GM13977 (cell line): ENCODE results near the gene HERC2.

Experiments used
- DNase-seq: peaks from one replicate; pipeline ENCODE4 v3.0.0; 2012; ENCODE audit warnings: low spot score
- in situ Hi-C: fragments of 300-500 bp; cut with MboI; formaldehyde crosslinking; loops from one replicate; pipeline ENCODE4 v1.12.0; 2022; ENCODE audit warnings: low sequenced_read_pairs, low pct_unique_long_range_greater_than_20kb, mixed read lengths, inconsistent platforms; ENCODE audit not compliant: unreplicated experiment
- TF ChIP-seq, protein P1 (sequence below): IDR thresholded peaks from 2 replicates; pipeline ENCODE4 v1.5.1; 2012; ENCODE audit warnings: mild to moderate bottlenecking, control low read depth; ENCODE audit not compliant: insufficient read depth; ENCODE audit errors: extremely low read depth, missing control alignments

The HERC2 gene

DNA sequence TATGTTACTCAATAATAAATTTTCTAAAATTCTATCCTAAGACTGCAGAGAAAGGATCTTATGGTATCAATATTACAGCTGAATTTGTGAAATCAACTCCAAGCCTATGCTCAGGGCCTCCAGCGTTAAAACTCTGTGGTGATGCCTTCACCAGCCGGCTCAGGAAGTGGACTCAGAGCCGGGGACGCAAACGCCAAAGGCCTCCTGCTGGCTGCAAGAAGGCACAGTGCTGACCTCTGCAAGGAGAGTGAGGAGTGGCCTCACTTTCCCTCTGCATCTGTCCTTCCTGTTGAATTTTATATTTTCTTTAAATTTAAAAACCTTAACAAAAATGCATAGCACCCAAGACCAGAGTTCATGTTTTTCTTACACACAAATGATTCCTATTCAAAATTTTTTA, 48.5 kb downstream of the HERC2 start:
- in situ Hi-C loops, result no loop called here
- DNase-seq, result no peak
- TF ChIP-seq, protein P1, sequence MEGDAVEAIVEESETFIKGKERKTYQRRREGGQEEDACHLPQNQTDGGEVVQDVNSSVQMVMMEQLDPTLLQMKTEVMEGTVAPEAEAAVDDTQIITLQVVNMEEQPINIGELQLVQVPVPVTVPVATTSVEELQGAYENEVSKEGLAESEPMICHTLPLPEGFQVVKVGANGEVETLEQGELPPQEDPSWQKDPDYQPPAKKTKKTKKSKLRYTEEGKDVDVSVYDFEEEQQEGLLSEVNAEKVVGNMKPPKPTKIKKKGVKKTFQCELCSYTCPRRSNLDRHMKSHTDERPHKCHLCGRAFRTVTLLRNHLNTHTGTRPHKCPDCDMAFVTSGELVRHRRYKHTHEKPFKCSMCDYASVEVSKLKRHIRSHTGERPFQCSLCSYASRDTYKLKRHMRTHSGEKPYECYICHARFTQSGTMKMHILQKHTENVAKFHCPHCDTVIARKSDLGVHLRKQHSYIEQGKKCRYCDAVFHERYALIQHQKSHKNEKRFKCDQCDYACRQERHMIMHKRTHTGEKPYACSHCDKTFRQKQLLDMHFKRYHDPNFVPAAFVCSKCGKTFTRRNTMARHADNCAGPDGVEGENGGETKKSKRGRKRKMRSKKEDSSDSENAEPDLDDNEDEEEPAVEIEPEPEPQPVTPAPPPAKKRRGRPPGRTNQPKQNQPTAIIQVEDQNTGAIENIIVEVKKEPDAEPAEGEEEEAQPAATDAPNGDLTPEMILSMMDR, result no peak

DNA sequence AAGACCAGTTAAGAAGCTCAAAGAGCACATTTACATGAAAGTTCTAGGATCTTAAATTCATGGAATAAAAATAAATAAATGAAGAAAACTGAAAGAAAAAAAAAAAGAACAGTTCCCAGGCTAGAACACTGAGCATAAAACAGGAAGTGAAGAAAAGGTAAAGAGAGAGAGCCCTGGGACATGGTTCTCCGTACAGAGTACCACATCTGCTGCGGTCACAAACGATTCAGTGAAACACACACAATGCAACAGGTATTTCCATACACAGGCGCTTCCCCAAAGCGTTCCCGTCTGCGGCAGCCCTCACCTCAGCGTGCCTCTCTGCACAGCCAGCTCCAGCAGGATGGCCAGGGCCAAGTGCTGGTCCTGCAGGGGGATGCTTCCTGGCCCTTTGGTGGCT, 49.4 kb downstream of the HERC2 start:
- in situ Hi-C loops, result no loop called here
- TF ChIP-seq, protein P1, result no peak
- no peak for DNase-seq

DNA sequence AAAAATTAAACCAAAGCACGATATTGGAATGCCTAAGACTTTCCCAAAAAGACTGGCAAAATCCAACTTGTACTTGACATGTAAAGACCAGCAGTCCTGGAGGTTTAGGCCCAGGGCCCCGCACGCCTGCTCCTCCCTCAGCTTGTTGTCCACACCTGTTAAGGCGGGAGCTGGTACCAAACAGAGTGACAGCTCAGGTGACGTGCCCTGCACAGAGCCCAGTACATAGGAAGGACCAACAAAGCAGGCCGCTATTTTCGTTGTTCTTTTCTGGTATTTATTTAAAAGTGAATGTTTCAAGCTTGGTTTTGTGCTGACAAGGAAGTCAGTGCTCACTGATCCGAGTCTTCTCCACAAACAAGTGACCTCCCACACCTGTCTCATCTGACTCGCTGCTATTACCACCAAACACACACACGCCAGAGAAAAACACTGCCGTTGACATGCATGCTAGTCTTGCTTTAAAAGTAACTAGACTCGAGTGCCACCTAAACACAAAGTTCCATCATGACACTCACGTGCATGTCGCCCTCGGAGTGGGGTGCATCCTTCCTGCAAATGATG, 50.2 kb downstream of the HERC2 start:
- TF ChIP-seq, protein P1, result no peak
- in situ Hi-C loops, result no loop called here
- no peak for DNase-seq

DNA sequence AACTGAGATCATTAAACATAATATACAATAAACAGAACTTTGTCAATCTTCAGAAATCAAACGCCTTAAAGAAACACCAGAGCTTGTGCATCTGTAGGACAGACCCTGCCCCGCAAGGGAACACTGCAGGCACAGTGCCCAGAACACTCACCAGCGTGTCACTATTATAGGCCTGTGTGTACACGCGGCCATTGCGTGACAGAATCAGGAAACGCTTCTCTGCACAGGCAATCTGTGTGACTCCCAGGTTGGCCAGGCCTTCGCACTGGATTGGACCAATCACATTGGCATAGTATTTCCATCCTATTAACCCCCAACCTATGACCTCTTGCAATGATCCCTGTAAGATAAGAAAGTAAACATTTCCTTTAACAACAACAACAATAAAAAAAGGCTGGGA, 52.9 kb downstream of the HERC2 start:
- in situ Hi-C loops, result no loop called here
- DNase-seq, result no peak
- TF ChIP-seq, protein P1, result no peak

DNA sequence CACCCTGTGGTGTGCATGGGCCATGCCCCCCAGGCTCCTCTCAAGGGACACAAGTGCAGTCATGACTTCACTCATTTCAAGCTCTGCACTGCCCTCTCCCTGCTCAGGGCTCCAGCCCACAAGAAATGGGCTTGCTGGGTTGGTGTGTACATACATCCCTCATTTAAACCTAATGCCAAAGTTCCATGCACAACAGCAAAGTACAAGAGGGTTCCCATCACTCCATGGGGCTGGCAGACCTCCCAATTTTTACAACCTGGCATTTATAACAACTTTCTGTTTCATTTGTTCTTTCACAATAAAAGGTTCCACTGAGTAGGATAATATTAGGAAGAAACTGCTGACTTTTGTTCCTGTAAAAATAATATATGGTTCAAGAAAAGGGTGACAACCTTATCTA, 54.3 kb downstream of the HERC2 start:
- DNase-seq, result no peak
- TF ChIP-seq, protein P1, result no peak
- in situ Hi-C loops, result no loop called here

DNA sequence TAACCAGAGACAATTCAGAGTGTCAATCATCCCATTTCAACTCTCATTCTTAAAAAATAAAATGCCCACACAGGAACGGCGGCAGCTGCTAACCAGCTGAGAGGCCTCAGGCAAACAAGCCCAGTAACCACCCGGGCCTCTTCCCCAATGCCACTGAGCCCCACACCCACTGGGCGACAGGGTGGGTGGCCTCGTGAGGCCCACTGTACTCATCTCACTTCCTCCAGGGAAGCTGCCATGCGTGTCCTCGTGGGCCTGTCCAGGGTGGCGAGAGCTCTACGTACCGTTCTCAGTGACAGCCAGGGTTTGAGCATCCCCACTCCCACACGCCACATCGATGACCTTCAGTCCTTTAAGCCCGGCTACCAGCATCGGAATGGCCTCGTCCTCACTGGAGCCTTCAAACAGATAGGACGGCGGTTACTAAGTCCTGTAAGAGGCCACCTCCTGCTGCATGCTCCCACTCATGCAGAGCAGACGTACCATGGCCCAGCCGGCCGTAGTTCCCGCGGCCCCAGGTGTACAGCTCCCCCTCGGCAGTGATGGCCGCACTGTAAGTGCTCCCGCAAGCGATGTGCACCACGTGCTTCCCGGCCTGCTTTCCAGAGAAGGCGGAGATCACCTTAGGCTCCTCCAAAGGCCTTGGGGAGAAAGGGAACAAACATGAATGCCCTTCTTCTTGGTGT, 56.5 kb downstream of the HERC2 start:
- TF ChIP-seq, protein P1, result no peak
- in situ Hi-C loops, result no loop called here
- DNase-seq, result no peak

DNA sequence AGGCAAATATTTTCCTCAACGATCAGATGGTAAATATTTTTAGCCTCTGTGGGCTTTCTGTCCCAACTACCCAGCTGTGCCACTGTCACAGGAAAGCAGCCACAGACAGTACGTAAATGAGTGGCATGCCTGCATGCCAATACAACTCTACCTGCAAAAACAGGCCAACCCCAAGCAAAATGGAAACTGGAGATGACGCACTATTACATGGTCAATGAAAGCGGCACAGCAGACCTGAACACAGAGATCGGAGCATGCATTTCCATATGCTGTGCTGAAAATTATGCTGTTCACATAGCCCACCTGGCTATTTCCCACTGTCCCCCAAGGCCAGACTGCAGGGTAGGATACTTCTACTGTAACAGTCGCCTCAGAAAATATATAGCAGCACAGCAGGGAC, 57.8 kb downstream of the HERC2 start:
- no peak for DNase-seq
- in situ Hi-C loops, result no loop called here
- TF ChIP-seq, protein P1, result no peak
